ENCODE results near the gene SLC2A11.

SLC2A11 gene

GRCh38 chr22:23893121-23893944 is 35.7 kb downstream of the SLC2A11 start:
- TF ChIP-seq RAD21 (IDR thresholded peaks at IDR 0.05; ENCODE audit: low read depth): no peak
- TF ChIP-seq MAX (IDR thresholded peaks at IDR 0.05): no peak
- no peak for TF ChIP-seq TAF1 (IDR thresholded peaks at IDR 0.05; ENCODE audit: low read depth)
- no peak for TF ChIP-seq CEBPB (IDR thresholded peaks at IDR 0.05)
- no peak for TF ChIP-seq FOXM1 (IDR thresholded peaks at IDR 0.05; ENCODE audit: borderline replicate concordance, low read depth)
- TF ChIP-seq EGR1 (IDR thresholded peaks at IDR 0.05): no peak
- no peak for TF ChIP-seq NFIC (IDR thresholded peaks at IDR 0.05)
- TF ChIP-seq TEAD4 (IDR thresholded peaks at IDR 0.05): no peak
- TF ChIP-seq YY1 (IDR thresholded peaks at IDR 0.05; ENCODE audit: low read depth): no peak
- TF ChIP-seq USF1 (IDR thresholded peaks at IDR 0.05): no peak
- TF ChIP-seq TCF12 (IDR thresholded peaks at IDR 0.05; ENCODE audit: low read depth): no peak
- no peak for TF ChIP-seq REST (IDR thresholded peaks at IDR 0.05; ENCODE audit: low read depth)
- no peak for TF ChIP-seq CREB1 (IDR thresholded peaks at IDR 0.05; ENCODE audit: low read depth)
- TF ChIP-seq ZBTB7A (IDR thresholded peaks at IDR 0.05; ENCODE audit: low read depth): no peak
- TF ChIP-seq EP300 (IDR thresholded peaks at IDR 0.05; ENCODE audit: borderline replicate concordance): no peak

- TF ChIP-seq RAD21 (IDR thresholded peaks at IDR 0.05; ENCODE audit: low read depth): peak; percentile 33; the same call in 1 of the 2 replicates
- TF ChIP-seq FOXM1 (IDR thresholded peaks at IDR 0.05; ENCODE audit: borderline replicate concordance, low read depth): no peak
- no peak for TF ChIP-seq TCF12 (IDR thresholded peaks at IDR 0.05; ENCODE audit: low read depth)
- no peak for TF ChIP-seq CEBPB (IDR thresholded peaks at IDR 0.05)
- peak; percentile 82 for TF ChIP-seq TAF1 (IDR thresholded peaks at IDR 0.05; ENCODE audit: low read depth)
- no peak for TF ChIP-seq CREB1 (IDR thresholded peaks at IDR 0.05; ENCODE audit: low read depth)
- no peak for TF ChIP-seq REST (IDR thresholded peaks at IDR 0.05; ENCODE audit: low read depth)
- peak; percentile 57; the same call in 1 of the 2 replicates for TF ChIP-seq ZBTB7A (IDR thresholded peaks at IDR 0.05; ENCODE audit: low read depth)
- TF ChIP-seq USF1 (IDR thresholded peaks at IDR 0.05): peak; percentile 1; the same call in 1 of the 2 replicates
- no peak for TF ChIP-seq EGR1 (IDR thresholded peaks at IDR 0.05)
- peak; percentile 19; the same call in 1 of the 2 replicates for TF ChIP-seq YY1 (IDR thresholded peaks at IDR 0.05; ENCODE audit: low read depth)
- 0 out of 2 replicates have a peak, but pooled peaks have one; percentile 13 for TF ChIP-seq EP300 (IDR thresholded peaks at IDR 0.05; ENCODE audit: borderline replicate concordance)
- peak; percentile 44 for TF ChIP-seq MAX (IDR thresholded peaks at IDR 0.05)
- TF ChIP-seq TEAD4 (IDR thresholded peaks at IDR 0.05): no peak; the same call in 1 of the 2 replicates
- no peak for TF ChIP-seq NFIC (IDR thresholded peaks at IDR 0.05)
Observed at GRCh38 chr22:23893945-23894709, 36.5 kb downstream of the SLC2A11 start, which contains the start of gene MIF. Gene MIF (plus strand): TSS chr22:23894383. CDS start chr22:23894475, 92 bp downstream.

- TF ChIP-seq FOXM1 (IDR thresholded peaks at IDR 0.05; ENCODE audit: borderline replicate concordance, low read depth) (no peak), EP300 (IDR thresholded peaks at IDR 0.05; ENCODE audit: borderline replicate concordance) (no peak), TCF12 (IDR thresholded peaks at IDR 0.05; ENCODE audit: low read depth) (peak; percentile 57), RAD21 (IDR thresholded peaks at IDR 0.05; ENCODE audit: low read depth) (peak; percentile 15; the same call in 1 of the 2 replicates), REST (IDR thresholded peaks at IDR 0.05; ENCODE audit: low read depth) (no peak), TAF1 (IDR thresholded peaks at IDR 0.05; ENCODE audit: low read depth) (no peak; the same call in 1 of the 2 replicates), USF1 (IDR thresholded peaks at IDR 0.05) (peak; percentile 70), TEAD4 (IDR thresholded peaks at IDR 0.05) (no peak; the same call in none of the 2 replicates), MAX (IDR thresholded peaks at IDR 0.05) (peak; percentile 96), CEBPB (IDR thresholded peaks at IDR 0.05) (peak; percentile 44; the same call in 1 of the 2 replicates), ZBTB7A (IDR thresholded peaks at IDR 0.05; ENCODE audit: low read depth) (no peak; the same call in 1 of the 2 replicates), NFIC (IDR thresholded peaks at IDR 0.05) (peak; percentile 24; the same call in 1 of the 2 replicates), EGR1 (IDR thresholded peaks at IDR 0.05) (no peak), CREB1 (IDR thresholded peaks at IDR 0.05; ENCODE audit: low read depth) (peak; percentile 15), YY1 (IDR thresholded peaks at IDR 0.05; ENCODE audit: low read depth) (no peak)
Observed at GRCh38 chr22:23894710-23895598, 37.3 kb downstream of the SLC2A11 start.

All from Ishikawa (cell line).